Astrocyte (in vitro differentiated cells and primary cell): Measurements from ENCODE around the gene IFNA6.

ENCODE experiments used
- CTCF ChIP-seq: IDR thresholded peaks from 2 replicates; pipeline ENCODE4 v1.5.1; 2011; ENCODE audit warnings: low read depth, mild to moderate bottlenecking, inconsistent platforms, low read length, moderate library complexity; ENCODE audit not compliant: insufficient read depth
- EZH2 ChIP-seq: IDR thresholded peaks from 2 replicates; pipeline ENCODE4 v1.6.1; 2012; ENCODE audit warnings: mild to moderate bottlenecking, low read length, inconsistent platforms; ENCODE audit not compliant: insufficient read depth

DNA sequence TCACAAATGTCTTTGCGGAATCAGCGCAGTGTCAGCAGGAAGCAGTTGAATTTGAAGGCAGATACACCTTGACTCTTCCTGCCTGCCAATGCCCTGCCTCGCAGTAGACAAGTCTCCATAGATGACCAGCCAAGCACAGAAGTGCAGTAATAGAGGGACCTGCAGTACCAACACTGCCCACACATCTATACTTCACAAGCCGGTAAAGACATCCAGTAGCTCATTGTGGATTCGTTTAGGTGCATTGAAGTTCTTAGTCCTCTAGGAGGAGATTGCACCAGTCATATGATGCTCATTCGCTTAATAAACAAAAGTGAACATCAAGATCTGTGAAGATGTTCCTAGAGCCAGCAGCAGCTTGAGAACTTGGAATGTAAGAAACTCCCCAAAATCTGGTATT lies 41.6 kb upstream of the IFNA6 start:
- TF ChIP-seq CTCF = peak; percentile 41
- no peak for TF ChIP-seq EZH2
